ENCODE data around the gene WDR5.

- TF ChIP-seq POLR2AphosphoS5 (IDR thresholded peaks at IDR 0.05; ENCODE audit: borderline replicate concordance, low read depth, low read length), result no peak
- TF ChIP-seq EZH2 (IDR thresholded peaks at IDR 0.05), result no peak
Observed at GRCh38 chr9:134189470-134190231, 53.8 kb downstream of the WDR5 start.

All from SK-N-MC (cell line).